ENCODE data around the gene ARHGAP31. TPM values are rescaled to one million over a fixed set of nuclear protein-coding genes. Genes with fewer than 3 reads are reported as not detected.

Gene ARHGAP31
- total and polyA plus RNA-seq, 4 donors: 0.99 to 4.6 (median 2.6) TPM

DNA sequence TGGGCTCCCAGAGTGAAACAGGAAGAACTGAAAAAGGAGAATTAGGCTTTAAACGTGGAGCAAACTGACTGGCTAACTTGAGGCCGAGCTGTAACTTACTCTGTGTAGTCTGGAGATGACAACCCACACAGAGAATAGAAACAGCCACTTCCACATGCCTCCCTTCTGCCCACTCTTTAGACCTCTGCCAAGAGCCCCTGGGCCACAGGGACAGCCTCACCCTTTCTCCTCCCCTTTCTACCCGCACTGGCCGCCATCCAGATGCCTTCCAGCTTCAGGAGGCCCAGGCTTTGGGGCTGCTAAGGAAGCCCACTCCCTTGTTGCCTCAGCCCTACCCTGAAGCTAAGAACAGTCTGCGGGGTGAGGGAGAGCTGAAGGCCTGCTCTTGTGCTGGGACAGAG, 6.8 kb downstream of the ARHGAP31 start:
- H3K27me3 ChIP-seq (ENCODE audit: control insufficient read depth in 4 of 4, insufficient read depth in 4 of 4, low read length in 3 of 4): no peaks in the 10 kb centered on the region
- no peaks in the 10 kb centered on the region for H3K36me3 ChIP-seq (ENCODE audit: control insufficient read depth in 4 of 4, insufficient read depth in 3 of 4, low read depth in 1 of 4, low read length in 3 of 4)
- H3K9ac ChIP-seq (ENCODE audit: low read depth in 1 of 2, low read length in 2 of 2): no peak overlapping the region
- DNase-seq (ENCODE audit: low spot score): no peak
- WGBS: 86% methylated on average over 5 of the region's 5 CpGs
- no peaks in the 10 kb centered on the region for H3K9me3 ChIP-seq (ENCODE audit: control insufficient read depth in 4 of 4, low read length in 3 of 4)
- H3K4me1 ChIP-seq (ENCODE audit: control insufficient read depth in 4 of 4, insufficient read depth in 4 of 4, low read length in 3 of 4): peaks cover 0 to 4% (median 1%) of the 10 kb centered on the region in 4 donors
- TF ChIP-seq HNF4A (conservative IDR thresholded peaks at IDR 0.05): no peak
- TF ChIP-seq, protein P1, sequence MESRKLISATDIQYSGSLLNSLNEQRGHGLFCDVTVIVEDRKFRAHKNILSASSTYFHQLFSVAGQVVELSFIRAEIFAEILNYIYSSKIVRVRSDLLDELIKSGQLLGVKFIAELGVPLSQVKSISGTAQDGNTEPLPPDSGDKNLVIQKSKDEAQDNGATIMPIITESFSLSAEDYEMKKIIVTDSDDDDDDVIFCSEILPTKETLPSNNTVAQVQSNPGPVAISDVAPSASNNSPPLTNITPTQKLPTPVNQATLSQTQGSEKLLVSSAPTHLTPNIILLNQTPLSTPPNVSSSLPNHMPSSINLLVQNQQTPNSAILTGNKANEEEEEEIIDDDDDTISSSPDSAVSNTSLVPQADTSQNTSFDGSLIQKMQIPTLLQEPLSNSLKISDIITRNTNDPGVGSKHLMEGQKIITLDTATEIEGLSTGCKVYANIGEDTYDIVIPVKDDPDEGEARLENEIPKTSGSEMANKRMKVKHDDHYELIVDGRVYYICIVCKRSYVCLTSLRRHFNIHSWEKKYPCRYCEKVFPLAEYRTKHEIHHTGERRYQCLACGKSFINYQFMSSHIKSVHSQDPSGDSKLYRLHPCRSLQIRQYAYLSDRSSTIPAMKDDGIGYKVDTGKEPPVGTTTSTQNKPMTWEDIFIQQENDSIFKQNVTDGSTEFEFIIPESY (IDR thresholded peaks at IDR 0.05): no peak
- TF ChIP-seq YY1 (IDR thresholded peaks at IDR 0.05): no peak
- TF ChIP-seq, protein P2, sequence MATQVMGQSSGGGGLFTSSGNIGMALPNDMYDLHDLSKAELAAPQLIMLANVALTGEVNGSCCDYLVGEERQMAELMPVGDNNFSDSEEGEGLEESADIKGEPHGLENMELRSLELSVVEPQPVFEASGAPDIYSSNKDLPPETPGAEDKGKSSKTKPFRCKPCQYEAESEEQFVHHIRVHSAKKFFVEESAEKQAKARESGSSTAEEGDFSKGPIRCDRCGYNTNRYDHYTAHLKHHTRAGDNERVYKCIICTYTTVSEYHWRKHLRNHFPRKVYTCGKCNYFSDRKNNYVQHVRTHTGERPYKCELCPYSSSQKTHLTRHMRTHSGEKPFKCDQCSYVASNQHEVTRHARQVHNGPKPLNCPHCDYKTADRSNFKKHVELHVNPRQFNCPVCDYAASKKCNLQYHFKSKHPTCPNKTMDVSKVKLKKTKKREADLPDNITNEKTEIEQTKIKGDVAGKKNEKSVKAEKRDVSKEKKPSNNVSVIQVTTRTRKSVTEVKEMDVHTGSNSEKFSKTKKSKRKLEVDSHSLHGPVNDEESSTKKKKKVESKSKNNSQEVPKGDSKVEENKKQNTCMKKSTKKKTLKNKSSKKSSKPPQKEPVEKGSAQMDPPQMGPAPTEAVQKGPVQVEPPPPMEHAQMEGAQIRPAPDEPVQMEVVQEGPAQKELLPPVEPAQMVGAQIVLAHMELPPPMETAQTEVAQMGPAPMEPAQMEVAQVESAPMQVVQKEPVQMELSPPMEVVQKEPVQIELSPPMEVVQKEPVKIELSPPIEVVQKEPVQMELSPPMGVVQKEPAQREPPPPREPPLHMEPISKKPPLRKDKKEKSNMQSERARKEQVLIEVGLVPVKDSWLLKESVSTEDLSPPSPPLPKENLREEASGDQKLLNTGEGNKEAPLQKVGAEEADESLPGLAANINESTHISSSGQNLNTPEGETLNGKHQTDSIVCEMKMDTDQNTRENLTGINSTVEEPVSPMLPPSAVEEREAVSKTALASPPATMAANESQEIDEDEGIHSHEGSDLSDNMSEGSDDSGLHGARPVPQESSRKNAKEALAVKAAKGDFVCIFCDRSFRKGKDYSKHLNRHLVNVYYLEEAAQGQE (IDR thresholded peaks at IDR 0.05): no peak
- no peak for TF ChIP-seq FOXA2 (IDR thresholded peaks at IDR 0.05)
- no peak for TF ChIP-seq TAF1 (conservative IDR thresholded peaks at IDR 0.05)
- H3K4me3 ChIP-seq (ENCODE audit: low read depth in 1 of 3, low read length in 3 of 3): no peak overlapping the region
- peak overlapping the region in 1 of 2 donors; percentile 11 for H3K27ac ChIP-seq (ENCODE audit: low read depth in 1 of 2, low read length in 2 of 2)

DNA sequence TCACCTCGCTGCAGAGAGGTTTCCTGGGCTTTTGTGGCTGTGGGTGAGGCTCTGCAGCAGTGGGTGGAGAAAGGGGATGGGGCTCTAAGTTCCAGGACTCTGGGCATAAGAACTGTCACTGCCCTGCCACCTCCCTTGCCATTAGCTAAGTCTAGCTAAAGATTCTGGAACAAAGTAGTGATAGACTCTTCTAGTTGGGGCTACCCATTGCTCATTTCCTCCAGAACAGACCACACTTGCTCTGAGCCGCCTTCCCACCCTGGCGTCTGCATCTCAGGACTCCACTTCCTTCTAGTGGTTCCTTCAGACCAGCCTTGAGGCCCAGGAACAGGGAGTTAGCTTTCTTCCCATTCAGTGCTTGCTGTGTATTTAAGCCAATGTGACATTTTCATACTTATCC, 7.5 kb downstream of the ARHGAP31 start:
- WGBS: 80% methylated on average over 3 of the region's 3 CpGs
- Histone ChIP-seq H3K36me3 (ENCODE audit: control insufficient read depth in 4 of 4, insufficient read depth in 3 of 4, low read depth in 1 of 4, low read length in 3 of 4) (no peaks in the 10 kb centered on the region), H3K27me3 (ENCODE audit: control insufficient read depth in 4 of 4, insufficient read depth in 4 of 4, low read length in 3 of 4) (no peaks in the 10 kb centered on the region), H3K4me3 (ENCODE audit: low read depth in 1 of 3, low read length in 3 of 3) (no peak overlapping the region), H3K9ac (ENCODE audit: low read depth in 1 of 2, low read length in 2 of 2) (no peak overlapping the region), H3K9me3 (ENCODE audit: control insufficient read depth in 4 of 4, low read length in 3 of 4) (no peaks in the 10 kb centered on the region), H3K4me1 (ENCODE audit: control insufficient read depth in 4 of 4, insufficient read depth in 4 of 4, low read length in 3 of 4) (peaks cover 0 to 4% (median 1%) of the 10 kb centered on the region in 4 donors), H3K27ac (ENCODE audit: low read depth in 1 of 2, low read length in 2 of 2) (peak overlapping the region in 1 of 2 donors; percentile 11)
- TF ChIP-seq HNF4G (IDR thresholded peaks at IDR 0.05) (no peak), JUND (IDR thresholded peaks at IDR 0.05) (no peak), YY1 (IDR thresholded peaks at IDR 0.05) (no peak), HNF4A (conservative IDR thresholded peaks at IDR 0.05) (no peak), RXRA (IDR thresholded peaks at IDR 0.05) (no peak), GABPA (IDR thresholded peaks at IDR 0.05 in 1 of 2, conservative IDR thresholded peaks at IDR 0.05 in 1 of 2) (no peak), SP1 (IDR thresholded peaks at IDR 0.05) (no peak), FOXA1 (IDR thresholded peaks at IDR 0.05) (no peak)
- TF ChIP-seq, protein P3, sequence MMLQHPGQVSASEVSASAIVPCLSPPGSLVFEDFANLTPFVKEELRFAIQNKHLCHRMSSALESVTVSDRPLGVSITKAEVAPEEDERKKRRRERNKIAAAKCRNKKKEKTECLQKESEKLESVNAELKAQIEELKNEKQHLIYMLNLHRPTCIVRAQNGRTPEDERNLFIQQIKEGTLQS (IDR thresholded peaks at IDR 0.05): no peak
- TF ChIP-seq, protein P4, sequence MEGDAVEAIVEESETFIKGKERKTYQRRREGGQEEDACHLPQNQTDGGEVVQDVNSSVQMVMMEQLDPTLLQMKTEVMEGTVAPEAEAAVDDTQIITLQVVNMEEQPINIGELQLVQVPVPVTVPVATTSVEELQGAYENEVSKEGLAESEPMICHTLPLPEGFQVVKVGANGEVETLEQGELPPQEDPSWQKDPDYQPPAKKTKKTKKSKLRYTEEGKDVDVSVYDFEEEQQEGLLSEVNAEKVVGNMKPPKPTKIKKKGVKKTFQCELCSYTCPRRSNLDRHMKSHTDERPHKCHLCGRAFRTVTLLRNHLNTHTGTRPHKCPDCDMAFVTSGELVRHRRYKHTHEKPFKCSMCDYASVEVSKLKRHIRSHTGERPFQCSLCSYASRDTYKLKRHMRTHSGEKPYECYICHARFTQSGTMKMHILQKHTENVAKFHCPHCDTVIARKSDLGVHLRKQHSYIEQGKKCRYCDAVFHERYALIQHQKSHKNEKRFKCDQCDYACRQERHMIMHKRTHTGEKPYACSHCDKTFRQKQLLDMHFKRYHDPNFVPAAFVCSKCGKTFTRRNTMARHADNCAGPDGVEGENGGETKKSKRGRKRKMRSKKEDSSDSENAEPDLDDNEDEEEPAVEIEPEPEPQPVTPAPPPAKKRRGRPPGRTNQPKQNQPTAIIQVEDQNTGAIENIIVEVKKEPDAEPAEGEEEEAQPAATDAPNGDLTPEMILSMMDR (IDR thresholded peaks at IDR 0.05; ENCODE audit: low read depth, low read length, missing input control): no peak
- TF ChIP-seq, protein P1 (IDR thresholded peaks at IDR 0.05): no peak
- DNase-seq (ENCODE audit: low spot score): no peak
